GM19397 (cell line): ENCODE measurements around the gene IL1RAPL2.
"Not testable (repeated sequence)": the region's sequence is repeated elsewhere in the genome, so short reads cannot be mapped to it uniquely, and the experiment has no call there.

Source experiments
- ATAC-seq: cut with Tn5 transposase; IDR thresholded peaks from one replicate; pipeline ENCODE4 v1.9.1; 2021; ENCODE audit warnings: mild to moderate bottlenecking, moderate library complexity; ENCODE audit not compliant: unreplicated experiment

The IL1RAPL2 gene

GRCh38 chrX:104669063-104669462, 103.1 kb downstream of the IL1RAPL2 start:
- no peak for ATAC-seq

GRCh38 chrX:104670051-104670450, 104.1 kb downstream of the IL1RAPL2 start:
- ATAC-seq, result no peak

- ATAC-seq, result not testable (repeated sequence)
Measured at GRCh38 chrX:104677517-104677916, 111.5 kb downstream of the IL1RAPL2 start.

GRCh38 chrX:104679175-104679574, 113.2 kb downstream of the IL1RAPL2 start:
- ATAC-seq, result no peak

GRCh38 chrX:104681214-104681613, 115.2 kb downstream of the IL1RAPL2 start:
- ATAC-seq, result no peak

GRCh38 chrX:104684077-104684476, 118.1 kb downstream of the IL1RAPL2 start:
- ATAC-seq, result no peak

- ATAC-seq, result no peak
Measured at GRCh38 chrX:104695593-104695992, 129.6 kb downstream of the IL1RAPL2 start.

GRCh38 chrX:104696667-104697066, 130.7 kb downstream of the IL1RAPL2 start:
- no peak for ATAC-seq

GRCh38 chrX:104697294-104697693, 131.3 kb downstream of the IL1RAPL2 start:
- ATAC-seq, result no peak

GRCh38 chrX:104707042-104707441, 141.0 kb downstream of the IL1RAPL2 start:
- ATAC-seq, result no peak

GRCh38 chrX:104707572-104707971, 141.6 kb downstream of the IL1RAPL2 start:
- no peak for ATAC-seq

GRCh38 chrX:104712515-104712914, 146.5 kb downstream of the IL1RAPL2 start:
- ATAC-seq, result no peak

GRCh38 chrX:104721854-104722253, 155.9 kb downstream of the IL1RAPL2 start:
- no peak for ATAC-seq

GRCh38 chrX:104728456-104728855, 162.5 kb downstream of the IL1RAPL2 start:
- no peak for ATAC-seq

GRCh38 chrX:104742355-104742754, 176.4 kb downstream of the IL1RAPL2 start:
- no peak for ATAC-seq

GRCh38 chrX:104745152-104745551, 179.2 kb downstream of the IL1RAPL2 start:
- no peak for ATAC-seq

GRCh38 chrX:104749951-104750610, 184.1 kb downstream of the IL1RAPL2 start:
- no peak for ATAC-seq

- ATAC-seq, result no peak
Measured at GRCh38 chrX:104762641-104763040, 196.6 kb downstream of the IL1RAPL2 start.

- ATAC-seq, result no peak
Measured at GRCh38 chrX:104789784-104790183, 223.8 kb downstream of the IL1RAPL2 start.

GRCh38 chrX:104795804-104796203, 229.8 kb downstream of the IL1RAPL2 start:
- no peak for ATAC-seq

- ATAC-seq, result no peak
Measured at GRCh38 chrX:104803219-104803618, 237.2 kb downstream of the IL1RAPL2 start.

GRCh38 chrX:104806346-104806745, 240.3 kb downstream of the IL1RAPL2 start:
- no peak for ATAC-seq

- ATAC-seq, result no peak
Measured at GRCh38 chrX:104833401-104833800, 267.4 kb downstream of the IL1RAPL2 start.
